Neutrophil (primary cell): ENCODE measurements around the gene CDC25B.

Source experiments
- H3K27ac ChIP-seq: fragments of 200-600 bp; sonication (generic); 2 replicates; pipeline ENCODE4 v1.5.1; 2016; ENCODE audit warnings: mild to moderate bottlenecking, moderate library complexity
- H3K27me3 ChIP-seq: fragments of 200-600 bp; sonication (generic); 2 replicates; pipeline ENCODE4 v1.6.0; 2016; ENCODE audit warnings: mild to moderate bottlenecking
- H3K36me3 ChIP-seq: fragments of 200-600 bp; sonication (generic); 2 replicates; pipeline ENCODE4 v1.5.1; 2017
- H3K4me1 ChIP-seq, 2 experiments: fragments of 200-600 bp in 1 of 2; sonication (generic) in 1 of 2; 1 replicate in 1 of 2; 2 replicates in 1 of 2; pipeline versions ENCODE4 v1.5.1 to v1.6.1; 2013 to 2016; ENCODE audit warnings: low read depth in 1 of 2, low read length in 1 of 2, mild to moderate bottlenecking in 1 of 2, moderate library complexity in 1 of 2; ENCODE audit not compliant: control insufficient read depth in 1 of 2, insufficient read depth in 1 of 2
- H3K4me3 ChIP-seq, 2 experiments: fragments of 200-600 bp in 1 of 2; sonication (generic) in 1 of 2; 1 replicate in 1 of 2; 2 replicates in 1 of 2; pipeline ENCODE4 v1.5.1; 2013 to 2016; ENCODE audit warnings: low read depth in 1 of 2, low read length in 1 of 2, mild to moderate bottlenecking in 1 of 2, moderate library complexity in 1 of 2
- H3K9me3 ChIP-seq: fragments of 200-600 bp; sonication (generic); 2 replicates; pipeline ENCODE4 v1.5.1; 2016
- CTCF ChIP-seq: fragments of 200-600 bp; sonication (generic); IDR thresholded peaks from 2 replicates; pipeline ENCODE4 v1.5.1; 2016; ENCODE audit warnings: antibody characterized with exemption

Gene CDC25B

GRCh38 chr20:3781153-3781910 is 14.8 kb upstream of the CDC25B start, which contains the start of gene SPEF1:
Gene SPEF1, minus strand, starts transcription at chr20:3781448. Its CDS starts 161 bp downstream, at chr20:3781287.
- Histone ChIP-seq H3K9me3 (no peaks in the 10 kb centered on the region), H3K4me1 (peaks cover 52 to 54% of the 10 kb centered on the region in 2 experiments), H3K27me3 (peaks cover 30% of the 10 kb centered on the region), H3K36me3 (no peaks in the 10 kb centered on the region), H3K4me3 (peak within 1 kb of the TSS; percentile 33 to 53), H3K27ac (peak within 1 kb of the TSS; percentile 44)
- no peak for TF ChIP-seq CTCF

GRCh38 chr20:3782597-3782996 is 13.5 kb upstream of the CDC25B start:
- no peak for TF ChIP-seq CTCF
- no peaks in the 10 kb centered on the region for H3K36me3 ChIP-seq

GRCh38 chr20:3783068-3783489 is 13.0 kb upstream of the CDC25B start:
- Histone ChIP-seq H3K4me3 (no peak overlapping the region), H3K9me3 (no peaks in the 10 kb centered on the region), H3K4me1 (peaks cover 45 to 46% of the 10 kb centered on the region in 2 experiments), H3K36me3 (no peaks in the 10 kb centered on the region), H3K27me3 (peaks cover 25% of the 10 kb centered on the region), H3K27ac (no peak overlapping the region)
- no peak for TF ChIP-seq CTCF

More at GRCh38 chr20:3782597-3782996, 13.5 kb upstream of the CDC25B start:
- H3K4me1 ChIP-seq = peaks cover 49% of the 10 kb centered on the region in 2 experiments
- H3K27ac ChIP-seq = no peak overlapping the region
- no peak overlapping the region for H3K4me3 ChIP-seq
- H3K9me3 ChIP-seq = no peaks in the 10 kb centered on the region
- peaks cover 30% of the 10 kb centered on the region for H3K27me3 ChIP-seq

GRCh38 chr20:3783511-3784195 is 12.5 kb upstream of the CDC25B start:
- H3K27ac ChIP-seq = no peak overlapping the region
- no peak for TF ChIP-seq CTCF
- peaks cover 40 to 43% of the 10 kb centered on the region in 2 experiments for H3K4me1 ChIP-seq
- no peak overlapping the region for H3K4me3 ChIP-seq
- no peaks in the 10 kb centered on the region for H3K9me3 ChIP-seq
- H3K36me3 ChIP-seq = no peaks in the 10 kb centered on the region
- H3K27me3 ChIP-seq = peaks cover 20% of the 10 kb centered on the region

- no peaks in the 10 kb centered on the region for H3K36me3 ChIP-seq
- no peaks in the 10 kb centered on the region for H3K9me3 ChIP-seq
- no peak overlapping the region for H3K4me3 ChIP-seq
- peaks cover 37 to 40% of the 10 kb centered on the region in 2 experiments for H3K4me1 ChIP-seq
- peak overlapping the region; percentile 20 for H3K27ac ChIP-seq
- H3K27me3 ChIP-seq = peaks cover 13% of the 10 kb centered on the region
- no peak for TF ChIP-seq CTCF
Observed at GRCh38 chr20:3784216-3784853, 11.8 kb upstream of the CDC25B start.
